Central memory CD8-positive, alpha-beta T cell (primary cell): ENCODE data around the gene MEN1.

Source experiments
- ATAC-seq: fragments of 150-1000 bp; cut with Tn5 transposase; replicated peaks from 2 replicates; pipeline ENCODE4 v1.10.0; 2022; ENCODE audit warnings: mild to moderate bottlenecking, moderate FRiP score, moderate number of reproducible peaks; ENCODE audit not compliant: poor library complexity, severe bottlenecking; ENCODE audit errors: extremely low read depth
- DNase-seq, 2 donors: peaks; one replicate each; pipeline ENCODE4 v3.0.0; 2021; ENCODE audit warnings: low spot score in 2 of 2
- H3K27ac Mint-ChIP-seq: one replicate; pipeline ENCODE4 v1.8.0; 2022; ENCODE audit warnings: low read depth, mild to moderate bottlenecking, moderate library complexity, mixed read lengths
- H3K27me3 Mint-ChIP-seq: one replicate; pipeline ENCODE4 v1.8.0; 2022; ENCODE audit warnings: mixed read lengths
- H3K36me3 Mint-ChIP-seq: one replicate; pipeline ENCODE4 v1.8.0; 2022; ENCODE audit warnings: mild to moderate bottlenecking, moderate library complexity, mixed read lengths; ENCODE audit not compliant: insufficient read depth
- H3K4me1 Mint-ChIP-seq: one replicate; pipeline ENCODE4 v1.8.0; 2022; ENCODE audit warnings: mixed read lengths
- H3K4me3 Mint-ChIP-seq: one replicate; pipeline ENCODE4 v1.8.0; 2022; ENCODE audit warnings: mild to moderate bottlenecking, moderate library complexity, mixed read lengths
- H3K9me3 Mint-ChIP-seq: one replicate; pipeline ENCODE4 v1.8.0; 2022; ENCODE audit warnings: mixed read lengths

The MEN1 gene

GRCh38 chr11:64842851-64843685 is 32.7 kb upstream of the MEN1 start:
- H3K4me3 Mint-ChIP-seq: peak overlapping the region; percentile 80
- DNase-seq (no peak), ATAC-seq (no peak)
- H3K4me1 Mint-ChIP-seq: peaks cover 30% of the 10 kb centered on the region
- H3K27me3 Mint-ChIP-seq: no peaks in the 10 kb centered on the region
- H3K36me3 Mint-ChIP-seq: peaks cover 6% of the 10 kb centered on the region
- H3K9me3 Mint-ChIP-seq: no peaks in the 10 kb centered on the region
- peak overlapping the region; percentile 65 for H3K27ac Mint-ChIP-seq

- Mint-ChIP-seq H3K4me3 (peak overlapping the region; percentile 13), H3K9me3 (no peaks in the 10 kb centered on the region), H3K27me3 (no peaks in the 10 kb centered on the region), H3K36me3 (peaks cover 4% of the 10 kb centered on the region), H3K4me1 (peaks cover 26% of the 10 kb centered on the region), H3K27ac (no peak overlapping the region)
- no peak for DNase-seq
- ATAC-seq: no peak
Observed at GRCh38 chr11:64842366-64842759, 32.0 kb upstream of the MEN1 start.

GRCh38 chr11:64841592-64842365 is 31.4 kb upstream of the MEN1 start:
- Mint-ChIP-seq H3K4me3 (no peak overlapping the region), H3K36me3 (peaks cover 4% of the 10 kb centered on the region), H3K4me1 (peaks cover 20% of the 10 kb centered on the region), H3K9me3 (no peaks in the 10 kb centered on the region), H3K27ac (no peak overlapping the region), H3K27me3 (no peaks in the 10 kb centered on the region)
- no peak for DNase-seq
- ATAC-seq: no peak

GRCh38 chr11:64839887-64840782 is 29.8 kb upstream of the MEN1 start:
- Mint-ChIP-seq H3K36me3 (peaks cover 2% of the 10 kb centered on the region), H3K27ac (no peak overlapping the region), H3K9me3 (no peaks in the 10 kb centered on the region), H3K4me3 (no peak overlapping the region), H3K4me1 (peaks cover 18% of the 10 kb centered on the region), H3K27me3 (no peaks in the 10 kb centered on the region)
- ATAC-seq (no peak), DNase-seq (no peak)

GRCh38 chr11:64839335-64839734 is 29.0 kb upstream of the MEN1 start:
- Mint-ChIP-seq H3K9me3 (no peaks in the 10 kb centered on the region), H3K36me3 (peaks cover 2% of the 10 kb centered on the region)
- ATAC-seq: no peak

GRCh38 chr11:64838600-64839334 is 28.4 kb upstream of the MEN1 start:
- no peak for DNase-seq
- Mint-ChIP-seq H3K27ac (no peak overlapping the region), H3K36me3 (peaks cover 2% of the 10 kb centered on the region), H3K27me3 (no peaks in the 10 kb centered on the region), H3K4me1 (peaks cover 10% of the 10 kb centered on the region), H3K4me3 (no peak overlapping the region), H3K9me3 (no peaks in the 10 kb centered on the region)
- ATAC-seq: no peak

More at GRCh38 chr11:64839335-64839734, 29.0 kb upstream of the MEN1 start:
- Mint-ChIP-seq H3K4me1 (peaks cover 14% of the 10 kb centered on the region), H3K27ac (no peak overlapping the region), H3K4me3 (no peak overlapping the region), H3K27me3 (no peaks in the 10 kb centered on the region)
- DNase-seq: no peak

- no peaks in the 10 kb centered on the region for H3K9me3 Mint-ChIP-seq
- peaks cover 2% of the 10 kb centered on the region for H3K36me3 Mint-ChIP-seq
- peaks cover 1% of the 10 kb centered on the region for H3K4me1 Mint-ChIP-seq
- H3K27me3 Mint-ChIP-seq: no peaks in the 10 kb centered on the region
- no peak for ATAC-seq
- DNase-seq: no peak
- H3K4me3 Mint-ChIP-seq: no peak overlapping the region
- H3K27ac Mint-ChIP-seq: no peak overlapping the region
Observed at GRCh38 chr11:64837887-64838351, 27.6 kb upstream of the MEN1 start.

- H3K4me3 Mint-ChIP-seq: no peak overlapping the region
- DNase-seq (no peak), ATAC-seq (no peak)
- H3K27me3 Mint-ChIP-seq: no peaks in the 10 kb centered on the region
- H3K9me3 Mint-ChIP-seq: no peaks in the 10 kb centered on the region
- H3K36me3 Mint-ChIP-seq: peaks cover 2% of the 10 kb centered on the region
- H3K4me1 Mint-ChIP-seq: no peaks in the 10 kb centered on the region
- no peak overlapping the region for H3K27ac Mint-ChIP-seq
Observed at GRCh38 chr11:64836448-64837072, 26.2 kb upstream of the MEN1 start.

- no peak for DNase-seq
- H3K4me3 Mint-ChIP-seq: no peak overlapping the region
- no peaks in the 10 kb centered on the region for H3K9me3 Mint-ChIP-seq
- no peaks in the 10 kb centered on the region for H3K27me3 Mint-ChIP-seq
- peaks cover 1% of the 10 kb centered on the region for H3K36me3 Mint-ChIP-seq
- no peaks in the 10 kb centered on the region for H3K4me1 Mint-ChIP-seq
- no peak overlapping the region for H3K27ac Mint-ChIP-seq
- no peak for ATAC-seq
Observed at GRCh38 chr11:64835616-64836447, 25.5 kb upstream of the MEN1 start.

- H3K27ac Mint-ChIP-seq: no peak overlapping the region
- ATAC-seq (no peak), DNase-seq (no peak)
- H3K9me3 Mint-ChIP-seq: no peaks in the 10 kb centered on the region
- H3K27me3 Mint-ChIP-seq: no peaks in the 10 kb centered on the region
- H3K36me3 Mint-ChIP-seq: no peaks in the 10 kb centered on the region
- H3K4me1 Mint-ChIP-seq: no peaks in the 10 kb centered on the region
- no peak overlapping the region for H3K4me3 Mint-ChIP-seq
Observed at GRCh38 chr11:64834723-64835615, 24.6 kb upstream of the MEN1 start.
